ENCODE data around the gene GLG1.
"Not testable (repeated sequence)": the region's sequence is repeated elsewhere in the genome, so short reads cannot be mapped to it uniquely, and the experiment has no call there.

Gene GLG1

DNA sequence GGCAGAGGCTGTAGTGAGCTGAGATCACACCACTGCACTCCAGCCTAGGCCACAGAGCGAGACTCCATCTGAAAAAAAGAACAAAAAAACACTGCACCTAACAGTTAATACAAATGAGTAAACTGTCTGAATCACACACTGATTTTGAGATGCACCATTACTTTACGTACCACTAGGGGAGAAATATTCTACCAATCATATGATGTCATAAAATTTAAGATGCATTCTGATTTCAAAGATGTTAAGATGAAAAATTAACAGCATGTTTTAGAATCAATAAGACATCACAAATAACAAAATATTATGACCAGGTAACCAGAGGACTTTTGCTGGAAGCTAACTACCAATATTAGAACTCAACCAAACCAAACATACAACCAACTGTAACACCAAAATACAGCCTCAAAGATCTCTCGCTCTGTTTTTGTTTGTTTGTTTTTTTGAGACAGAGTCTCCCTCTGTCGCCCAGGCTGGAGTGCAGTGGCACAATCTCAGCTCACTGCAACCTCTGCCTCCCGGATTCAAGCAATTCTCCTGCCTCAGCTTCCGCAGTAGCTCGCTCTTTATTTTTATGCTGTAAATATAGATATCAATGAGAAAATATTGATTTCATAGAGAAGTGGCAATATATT is 31.6 kb downstream of the GLG1 start:
- DNase-seq (ENCODE audit: low read depth): no peak

DNA sequence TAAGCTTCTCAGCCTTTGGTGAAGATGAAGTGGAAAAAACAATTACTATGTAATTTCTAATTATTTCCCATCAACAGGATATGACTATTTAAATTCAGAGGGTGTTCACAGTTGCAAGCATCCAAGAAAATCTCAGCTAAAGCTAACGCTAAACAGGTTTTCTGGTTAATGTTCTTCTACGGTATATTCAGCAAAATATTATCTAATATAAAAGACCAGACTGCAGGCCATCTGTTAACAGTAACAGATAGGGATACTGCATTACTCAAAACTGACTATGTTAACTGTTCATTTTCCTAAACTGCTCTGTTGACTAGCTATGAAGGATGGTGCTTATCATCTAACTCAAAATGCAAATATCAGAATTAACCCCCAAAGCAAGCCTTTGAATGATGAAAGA is 32.8 kb downstream of the GLG1 start:
- DNase-seq (ENCODE audit: low read depth): no peak

DNA sequence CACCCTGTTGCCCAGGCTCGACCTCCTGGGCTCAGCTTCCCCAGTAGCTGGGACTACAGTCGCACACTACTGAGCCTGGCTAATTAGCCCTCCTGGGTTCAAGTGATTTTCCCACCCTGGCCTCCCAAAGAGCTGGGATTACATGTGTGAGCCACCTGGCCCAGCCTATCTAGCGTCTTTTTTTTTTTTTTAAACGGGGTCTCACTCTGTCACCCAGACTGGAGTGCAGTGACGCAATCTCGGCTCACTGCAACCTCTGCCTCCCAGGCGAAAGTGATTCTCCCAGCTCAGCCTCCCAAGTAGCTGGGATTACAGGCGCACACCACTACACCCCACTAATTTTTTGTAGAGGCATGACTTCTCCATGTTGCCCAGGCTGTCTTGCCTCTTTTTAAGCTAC is 33.3 kb downstream of the GLG1 start:
- no peak for DNase-seq (ENCODE audit: low read depth)

DNA sequence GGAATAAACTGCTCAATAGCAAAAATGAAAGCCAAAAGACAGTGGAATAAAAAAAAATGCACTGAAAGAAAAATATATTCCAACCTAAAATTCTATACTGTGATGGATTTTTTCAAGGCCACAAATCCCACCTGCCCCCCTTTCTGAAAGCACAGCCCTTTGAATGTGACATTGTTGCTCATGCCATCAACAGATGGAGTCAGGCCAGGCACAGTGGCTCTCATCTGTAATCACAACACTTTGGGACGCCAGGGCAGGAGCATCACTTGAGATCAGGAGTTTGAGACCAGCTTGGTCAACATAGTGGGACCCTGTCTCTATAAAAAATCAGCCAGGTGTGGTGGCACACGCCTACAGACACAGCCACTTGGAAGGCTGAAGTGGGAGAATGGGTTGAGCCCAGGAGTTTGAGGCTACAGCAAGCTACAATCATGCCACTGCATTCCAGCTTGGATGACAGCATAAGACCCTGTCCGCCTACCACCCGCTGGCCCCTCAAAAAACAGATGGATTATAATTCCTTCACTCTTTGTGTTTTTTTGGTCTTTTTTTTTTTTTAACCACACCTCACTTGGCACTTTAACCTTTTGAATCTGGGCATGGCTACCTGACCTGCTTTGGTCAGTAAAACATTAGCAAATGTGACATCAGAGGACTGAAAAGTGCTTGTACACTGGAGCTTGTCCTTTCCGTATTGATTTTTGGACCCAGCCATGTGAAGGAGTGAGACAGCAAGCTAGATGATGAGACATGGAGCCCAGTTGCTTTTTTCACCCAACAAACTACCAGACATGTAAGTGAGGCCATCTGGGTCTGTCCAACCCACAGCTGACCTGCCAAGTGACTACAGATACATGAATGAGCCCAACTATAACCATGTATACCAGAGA is 36.3 kb downstream of the GLG1 start:
- DNase-seq (ENCODE audit: low read depth): no peak

DNA sequence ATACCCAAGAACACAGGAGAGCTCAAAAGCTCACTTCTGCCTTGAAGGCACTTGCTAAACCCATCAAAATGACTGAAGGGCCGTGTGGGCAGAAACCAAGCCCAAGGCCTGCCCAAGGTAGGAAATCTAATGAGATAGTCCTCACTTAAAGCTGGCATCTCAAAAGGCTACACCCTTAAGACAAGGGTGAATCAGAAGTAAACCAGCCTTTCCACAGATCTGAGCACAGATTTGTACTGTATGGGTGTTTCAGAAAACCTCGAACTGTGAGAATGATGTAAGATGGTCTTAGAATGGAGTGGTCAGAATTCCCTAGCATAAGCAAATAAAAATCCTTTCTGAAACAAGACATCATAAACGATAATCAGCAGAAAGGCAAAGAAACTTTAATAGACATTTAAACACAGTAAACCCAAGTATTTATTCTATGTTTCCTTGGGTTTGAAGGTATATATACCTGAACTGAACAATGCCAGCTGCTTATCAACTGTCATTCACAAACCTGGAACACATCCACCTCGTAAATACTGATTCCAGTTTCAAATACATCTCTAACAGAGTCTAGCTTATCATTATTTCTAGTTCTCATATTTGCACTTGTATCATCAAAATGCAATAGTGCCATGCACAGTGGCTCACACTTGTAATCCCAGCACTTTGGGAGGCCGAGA is 37.8 kb downstream of the GLG1 start:
- no peak for DNase-seq (ENCODE audit: low read depth)

DNA sequence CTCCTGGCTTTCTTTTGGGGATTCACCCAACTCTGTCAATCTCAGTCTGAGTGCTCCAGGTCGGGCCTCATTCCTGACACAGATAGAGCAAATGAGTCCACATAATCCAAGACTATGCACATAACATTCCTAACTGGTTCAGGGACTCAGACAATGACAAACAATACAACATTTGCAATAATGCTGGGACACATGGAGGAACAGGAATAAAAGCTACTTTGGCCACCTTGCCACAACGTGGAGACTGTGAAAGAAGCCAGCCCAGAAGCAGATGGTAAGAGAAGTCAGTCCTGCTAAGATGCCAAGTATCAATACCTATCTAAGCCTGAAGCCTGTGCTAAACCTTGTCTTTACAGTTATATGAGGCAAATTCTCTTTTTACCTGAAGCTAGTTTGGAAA is 39.0 kb downstream of the GLG1 start:
- DNase-seq (ENCODE audit: low read depth): no peak

DNA sequence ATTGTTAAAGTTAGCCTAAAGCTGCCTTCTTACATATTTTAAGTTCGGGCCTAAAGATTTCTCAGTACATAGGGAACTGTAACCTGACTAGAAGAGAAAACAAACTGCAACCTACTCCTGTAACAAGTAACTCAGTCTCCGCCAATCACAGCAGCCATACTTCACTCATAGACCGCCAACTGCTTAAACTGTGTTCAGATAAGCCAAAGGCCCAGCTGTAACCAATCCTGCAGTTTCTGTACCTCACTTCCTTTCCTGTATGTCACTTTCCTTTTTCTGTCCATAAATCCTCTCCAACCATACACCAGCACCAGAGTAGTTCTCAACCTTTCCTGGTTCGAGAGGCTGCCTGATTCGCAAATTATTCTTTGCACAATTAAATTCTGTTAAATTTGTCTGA is 41.5 kb downstream of the GLG1 start:
- no peak for DNase-seq (ENCODE audit: low read depth)

DNA sequence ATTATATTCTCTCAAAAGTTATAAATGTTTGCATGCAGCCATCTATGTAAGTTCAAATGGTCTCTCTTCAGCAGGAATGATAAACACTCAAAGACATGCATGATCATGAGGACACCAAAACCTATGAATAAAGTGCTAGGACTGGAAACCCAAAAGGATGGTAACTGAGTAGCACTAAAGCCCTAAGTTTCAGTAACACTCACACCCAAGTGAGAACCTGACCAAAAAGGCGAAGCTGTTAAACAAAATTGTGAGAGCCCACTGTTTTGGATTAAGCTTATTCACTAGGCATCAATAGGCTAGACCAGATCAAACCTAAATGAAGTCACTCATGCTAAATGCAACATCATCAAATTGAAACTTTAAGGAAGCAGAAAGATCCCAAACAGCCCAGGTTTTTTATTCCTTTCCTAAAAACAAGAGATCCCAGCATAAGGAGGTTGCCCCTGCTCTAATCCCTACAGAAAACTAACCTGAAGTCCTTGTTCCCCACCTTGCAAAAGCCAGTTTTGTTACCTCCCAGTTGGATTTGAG is 42.4 kb downstream of the GLG1 start:
- DNase-seq (ENCODE audit: low read depth): no peak

DNA sequence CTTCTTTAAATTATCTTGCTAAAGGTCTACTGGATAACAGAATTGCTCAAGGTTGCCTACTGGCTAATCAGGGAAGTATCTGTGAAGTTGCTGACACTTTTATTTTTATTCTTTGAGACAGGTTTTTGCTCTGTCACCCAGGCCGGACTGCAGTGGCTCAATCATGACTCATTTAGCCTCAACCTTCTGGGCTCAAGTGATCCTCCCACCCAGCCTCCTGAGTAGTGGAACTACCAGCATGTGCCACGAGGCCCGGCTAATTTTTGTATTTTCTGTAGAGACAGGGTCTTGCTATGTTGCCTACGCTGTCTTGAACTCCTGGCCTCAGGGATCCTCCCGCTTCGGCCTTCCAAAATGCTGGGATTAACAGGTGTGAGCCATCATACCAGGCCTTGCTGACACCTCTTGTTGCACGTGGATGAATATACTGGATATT is 43.1 kb downstream of the GLG1 start:
- peak; percentile 6 for DNase-seq (ENCODE audit: low read depth)

DNA sequence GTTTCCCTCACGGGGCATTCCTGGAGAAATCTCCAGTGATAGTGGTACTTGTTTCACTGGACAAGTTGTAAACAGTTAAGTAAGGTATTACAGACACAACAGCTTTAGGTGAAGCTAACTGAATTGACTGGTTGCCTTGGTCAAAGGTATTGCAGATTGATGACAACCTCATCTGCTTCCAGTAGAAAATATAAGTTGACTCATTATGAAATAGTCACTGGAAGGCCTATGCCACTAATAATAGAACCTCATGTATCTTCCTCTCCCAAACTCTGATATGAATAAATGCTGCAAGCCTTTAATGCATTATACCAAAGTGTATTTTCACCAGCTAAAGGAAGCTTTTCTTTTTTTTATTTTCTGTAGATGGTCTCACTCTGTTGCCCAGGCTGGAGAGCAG is 44.8 kb downstream of the GLG1 start:
- DNase-seq (ENCODE audit: low read depth): no peak

DNA sequence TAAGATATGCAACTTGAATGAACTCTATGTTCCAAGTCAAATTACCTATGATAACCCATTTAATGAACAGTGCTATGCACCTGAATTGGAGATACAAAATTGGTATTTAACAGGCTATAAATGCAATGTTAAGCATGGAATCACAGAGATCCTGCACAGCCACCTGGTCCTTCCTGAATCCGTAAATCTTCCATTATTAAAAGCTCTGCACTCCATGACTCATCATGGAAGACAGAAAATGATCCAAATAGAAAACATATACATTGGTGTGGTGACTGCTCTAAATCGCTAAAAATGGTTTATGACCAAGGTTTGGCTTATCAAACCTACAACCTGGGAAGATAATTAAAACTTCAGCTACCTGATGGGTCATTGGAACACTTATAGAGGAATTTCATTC is 45.3 kb downstream of the GLG1 start:
- DNase-seq (ENCODE audit: low read depth): no peak

DNA sequence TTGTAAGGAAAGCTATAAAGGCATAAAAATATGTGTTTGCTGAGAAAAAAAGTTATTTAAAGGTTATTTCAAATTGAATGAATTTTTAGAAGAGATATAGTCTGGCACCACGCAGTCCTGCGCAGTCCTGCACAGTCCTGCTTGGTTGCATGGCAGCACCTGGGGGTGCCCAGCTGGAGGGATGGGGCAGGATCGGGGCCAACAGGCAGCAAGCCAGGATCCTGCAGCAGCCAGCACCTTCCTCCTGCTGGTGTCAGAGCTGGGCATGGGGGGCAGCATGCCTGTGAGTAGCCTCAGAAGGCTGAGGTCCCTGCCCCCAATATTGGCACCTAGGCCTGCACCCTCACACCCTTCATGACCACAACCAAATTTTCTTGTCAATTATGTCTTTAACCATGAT is 46.0 kb downstream of the GLG1 start:
- no peak for DNase-seq (ENCODE audit: low read depth)

DNA sequence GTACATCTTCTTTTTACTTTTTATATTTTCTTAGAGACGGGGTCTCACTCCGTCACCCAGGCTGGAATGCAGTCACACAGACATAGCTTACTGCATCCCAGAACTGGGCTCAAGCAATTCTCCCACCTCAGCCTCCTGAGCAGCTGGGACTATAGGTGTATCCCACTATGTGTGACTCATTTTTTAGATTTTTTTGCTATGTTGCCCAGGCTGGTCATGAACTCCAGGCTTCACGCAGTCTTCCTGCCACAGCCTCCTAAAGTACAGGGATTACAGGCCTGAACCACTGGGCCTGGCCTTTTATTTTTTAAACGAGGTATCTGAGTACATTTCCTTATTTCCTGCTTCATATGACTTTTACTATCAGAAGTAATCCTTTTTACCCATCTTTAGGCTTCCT is 48.0 kb downstream of the GLG1 start:
- DNase-seq (ENCODE audit: low read depth): no peak

DNA sequence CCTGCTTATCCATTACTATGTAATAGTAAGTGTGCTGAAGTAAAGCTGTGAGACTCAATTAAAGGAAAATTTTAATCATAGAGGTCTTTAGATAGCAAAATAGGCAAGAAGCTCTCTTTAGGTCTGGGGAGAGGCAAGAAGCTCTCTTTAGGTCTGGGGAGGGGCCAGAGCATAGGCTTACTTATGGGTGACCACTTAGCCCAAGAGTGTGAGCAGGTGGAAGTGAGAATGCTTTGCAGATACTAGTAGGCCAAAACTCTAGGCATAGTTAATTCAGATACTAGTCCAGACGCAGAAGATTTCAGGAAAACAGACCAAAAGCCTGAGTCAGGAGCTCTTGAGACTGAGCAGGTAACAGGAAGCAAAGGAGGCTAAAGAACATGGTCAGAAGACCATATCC is 49.6 kb downstream of the GLG1 start:
- no peak for DNase-seq (ENCODE audit: low read depth)

DNA sequence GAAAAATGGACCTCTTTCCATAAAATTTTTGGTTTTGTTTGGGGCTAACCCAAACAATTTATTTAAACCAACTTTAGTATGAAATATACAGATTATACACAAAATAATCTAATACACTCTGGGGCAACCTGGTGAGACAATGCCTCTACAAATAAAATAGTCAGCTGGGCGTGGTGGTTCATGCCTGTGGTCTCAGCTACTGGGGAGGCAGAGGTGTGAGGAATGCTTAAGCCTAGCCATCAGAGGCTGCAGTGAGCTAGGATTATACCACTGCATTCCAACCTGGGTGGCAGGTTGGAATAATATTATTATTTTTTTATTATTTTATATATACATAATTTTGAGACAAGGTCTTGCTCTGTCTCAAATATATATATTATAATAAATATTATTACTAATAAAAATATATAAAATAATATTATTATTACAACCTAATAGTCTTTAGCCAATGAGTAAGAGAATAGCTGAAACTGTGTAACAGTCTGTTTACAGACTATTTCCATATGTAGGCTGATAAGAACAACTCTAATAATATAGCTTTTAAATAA is 50.5 kb downstream of the GLG1 start:
- no peak for DNase-seq (ENCODE audit: low read depth)

DNA sequence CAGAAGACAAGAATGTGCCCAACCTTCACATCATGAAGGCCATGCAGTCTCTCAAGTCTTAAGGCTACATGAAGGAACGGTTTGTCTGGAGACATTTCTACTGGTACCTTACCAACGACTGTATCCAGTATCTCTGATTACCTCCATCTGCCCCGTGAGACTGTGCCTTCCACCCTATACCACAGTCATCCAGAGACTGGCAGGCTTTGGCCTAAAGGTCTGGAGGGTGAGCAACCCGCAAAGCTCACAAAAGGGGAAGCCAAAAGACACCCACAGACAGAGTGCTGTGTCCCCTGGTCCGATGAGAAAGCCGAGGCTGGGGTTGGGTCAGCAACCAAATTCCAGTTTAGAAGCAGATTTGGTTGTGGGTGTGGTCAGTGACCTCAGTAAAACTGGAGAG is 54.6 kb downstream of the GLG1 start:
- not testable (repeated sequence) for DNase-seq (ENCODE audit: low read depth)

DNA sequence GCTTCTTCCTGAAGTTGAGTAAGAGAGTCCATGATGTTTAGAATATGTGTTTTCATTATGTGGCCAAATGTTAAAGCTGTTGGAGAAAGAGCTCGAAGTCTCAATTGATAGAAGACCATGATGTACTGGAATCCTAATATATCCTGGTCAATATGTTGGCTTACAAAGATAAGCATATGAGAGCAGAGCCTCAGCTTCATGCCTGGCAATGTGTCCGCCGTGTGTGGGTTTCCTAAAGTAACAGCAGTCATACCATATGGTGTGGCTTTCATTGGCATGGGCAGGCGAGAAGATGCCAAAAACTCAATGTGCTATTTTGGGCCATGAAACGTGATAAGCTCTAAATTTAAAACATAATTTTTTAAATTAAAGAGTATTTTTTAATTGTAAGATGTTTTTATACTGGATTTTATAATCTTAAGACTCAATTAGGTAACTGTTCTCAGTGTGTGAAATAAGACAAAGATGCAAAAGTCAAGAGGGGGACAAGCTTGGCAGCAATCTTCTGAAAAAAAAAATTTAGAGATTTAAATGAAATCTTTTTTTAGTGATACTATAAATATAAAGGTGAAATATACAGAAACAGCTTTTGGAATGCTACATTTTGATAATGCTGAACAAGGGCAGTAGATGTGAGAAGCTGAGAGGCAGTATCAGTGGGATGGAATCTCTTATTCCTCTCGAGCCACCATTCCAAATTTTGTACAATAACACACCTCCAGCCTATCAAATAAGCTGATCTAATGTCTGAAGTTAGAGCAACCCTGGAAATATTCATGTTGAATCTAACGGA is 56.5 kb downstream of the GLG1 start:
- not testable (repeated sequence) for DNase-seq (ENCODE audit: low read depth)

DNA sequence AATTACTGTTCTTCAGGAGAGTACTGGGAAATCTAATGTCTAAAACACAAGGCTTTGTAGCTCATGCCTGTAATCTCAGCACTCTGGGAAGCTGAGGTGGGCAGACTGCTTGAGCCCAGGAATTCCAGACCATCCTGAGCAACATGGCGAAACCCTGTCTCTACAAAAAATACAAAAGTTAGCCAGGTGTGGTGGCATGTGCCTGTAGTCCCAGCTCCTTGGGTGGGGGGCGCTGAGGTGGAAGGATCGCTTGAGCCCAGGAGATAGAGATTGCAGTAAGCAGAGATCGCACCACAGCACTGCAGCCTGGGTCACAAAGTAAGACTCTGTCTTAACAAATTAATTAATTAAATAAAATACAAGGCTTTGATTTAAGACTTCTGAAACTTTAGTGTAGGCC is 60.8 kb downstream of the GLG1 start:
- not testable (repeated sequence) for DNase-seq (ENCODE audit: low read depth)

DNA sequence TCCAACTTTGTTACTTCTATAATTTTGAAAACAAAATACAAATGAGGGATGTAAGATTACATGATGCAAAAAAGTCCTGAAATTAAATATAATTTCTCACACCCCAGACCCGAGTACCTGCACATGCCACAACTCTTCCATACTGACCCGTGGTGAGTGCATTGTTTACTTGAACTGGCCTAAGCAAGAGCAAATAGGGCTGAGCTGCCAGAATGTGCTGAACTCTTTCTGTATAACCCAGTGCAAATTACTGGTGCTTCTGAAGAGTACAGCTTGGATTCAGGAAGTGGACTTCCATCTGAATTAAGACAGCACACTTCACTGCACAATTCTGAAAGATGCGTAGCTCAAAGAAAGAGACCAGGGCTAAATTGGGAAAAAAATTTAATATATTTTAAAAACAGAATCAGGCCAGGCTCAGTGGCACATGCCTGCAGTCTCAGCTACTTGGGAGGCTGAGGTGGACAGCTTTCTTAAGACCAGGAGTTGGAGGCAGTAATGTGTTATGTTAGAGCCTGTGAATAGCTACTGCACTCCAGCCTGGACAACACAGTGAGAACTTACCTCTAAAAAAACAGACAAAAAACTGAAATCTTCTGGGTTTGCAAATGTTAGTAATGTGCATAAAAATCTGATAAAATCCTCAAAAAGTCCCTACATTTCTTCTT is 63.9 kb downstream of the GLG1 start:
- DNase-seq (ENCODE audit: low read depth): not testable (repeated sequence)

DNA sequence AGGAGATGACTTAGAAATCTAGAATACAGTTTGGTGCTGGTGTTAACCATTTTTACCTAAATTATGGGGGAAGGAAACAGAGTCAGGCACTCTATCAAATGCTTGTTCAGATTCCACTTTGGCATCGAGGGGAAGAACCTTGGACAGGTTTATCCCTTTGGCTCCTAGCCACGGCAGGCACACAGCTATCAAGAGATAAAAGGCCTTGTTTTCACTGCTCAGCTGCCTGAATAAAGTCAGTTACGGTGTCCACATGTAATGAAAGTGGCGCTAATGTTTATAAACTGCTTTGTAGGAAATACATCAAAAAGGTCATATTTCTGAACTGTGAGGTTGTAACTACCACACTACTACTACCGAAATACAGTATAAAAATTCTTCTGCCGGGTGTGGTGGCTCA is 66.3 kb downstream of the GLG1 start:
- DNase-seq (ENCODE audit: low read depth): not testable (repeated sequence)

DNA sequence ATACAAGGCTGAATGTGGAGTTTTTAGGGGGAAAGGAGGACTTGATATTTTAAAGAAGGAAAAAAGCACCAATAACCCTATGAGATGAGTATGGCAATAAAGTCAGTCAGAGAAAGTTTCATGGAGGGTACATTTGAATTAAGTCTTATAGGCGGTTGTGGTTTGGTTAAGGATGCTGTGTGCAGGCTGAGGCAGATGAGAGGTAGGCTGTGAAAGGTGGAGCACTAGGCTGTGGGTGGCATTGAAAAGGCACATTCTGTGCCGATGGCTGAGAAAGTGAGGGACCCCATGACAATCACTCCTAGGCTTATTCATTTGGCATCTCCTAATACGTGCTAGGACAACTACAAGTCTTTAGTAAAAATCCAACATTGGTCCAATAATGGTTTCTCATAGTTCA is 68.1 kb downstream of the GLG1 start:
- DNase-seq (ENCODE audit: low read depth): not testable (repeated sequence)
